ENCODE measurements around the gene DENND4B. TPM values are rescaled to one million over a fixed set of nuclear protein-coding genes. Genes with fewer than 3 reads are reported as not detected.
A peak's percentile ranks its signal among the peaks of the same experiment; 100 is the strongest.

DENND4B gene
- total and polyA plus RNA-seq, 10 of the 15 experiments (the other 5 are each of a cell fraction or from before 2014, with no cell fraction given) = 12.0 to 74.8 (median 22.7) TPM

DNA sequence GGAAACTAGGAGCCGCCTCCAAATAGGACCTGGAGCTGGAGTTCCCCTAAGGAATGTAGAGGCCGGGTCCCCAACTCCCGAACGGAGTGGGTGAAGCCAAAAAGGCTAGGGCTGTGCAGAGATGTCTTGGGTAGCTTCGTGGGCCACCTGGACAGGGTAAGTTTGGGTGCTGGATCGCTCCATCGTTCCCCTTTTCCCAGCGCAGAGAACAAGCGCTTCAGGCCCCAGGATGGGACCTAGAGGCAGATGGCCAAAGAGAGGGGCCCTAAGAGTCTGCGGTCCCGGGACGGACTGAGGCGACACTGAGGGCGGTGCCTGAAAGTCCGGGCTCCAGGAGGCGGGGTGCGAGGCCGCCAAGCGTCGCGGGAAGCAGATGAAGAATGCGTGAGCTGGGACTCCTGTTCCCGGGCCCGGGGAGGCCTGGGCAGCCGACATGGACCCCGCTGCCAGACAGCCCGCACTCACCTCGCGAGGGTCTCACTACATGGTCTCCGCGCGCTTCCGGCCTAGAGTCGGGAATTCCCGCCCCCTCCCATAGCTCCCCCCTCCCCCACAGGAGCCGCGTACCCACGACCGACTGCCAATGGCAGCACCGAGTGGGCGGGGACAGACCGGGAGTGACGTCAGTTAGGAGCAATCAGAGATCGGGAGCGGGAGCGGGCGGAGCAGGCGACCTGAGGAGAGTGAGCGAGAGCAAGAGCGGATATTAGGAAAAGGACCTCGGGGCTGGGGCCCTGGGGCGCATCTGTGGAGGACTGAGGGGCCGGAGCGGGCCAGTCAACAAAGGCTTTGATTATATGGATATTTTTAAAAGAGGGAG is 16.7 kb upstream of the DENND4B start, which contains the start of gene SLC39A1 (continued):
- TF ChIP-seq, protein P1, sequence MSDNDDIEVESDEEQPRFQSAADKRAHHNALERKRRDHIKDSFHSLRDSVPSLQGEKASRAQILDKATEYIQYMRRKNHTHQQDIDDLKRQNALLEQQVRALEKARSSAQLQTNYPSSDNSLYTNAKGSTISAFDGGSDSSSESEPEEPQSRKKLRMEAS (IDR thresholded peaks at IDR 0.05; ENCODE audit: low read depth, low read length) = peak; percentile 30; the same call in 1 of the 2 replicates
- peak; percentile 82; the same call in 1 of the 2 replicates for TF ChIP-seq CBFB (IDR thresholded peaks at IDR 0.05; ENCODE audit: low read depth)
- peak in 1 of 2 experiments; percentile 73; a peak in 3 of 4 replicates for TF ChIP-seq IKZF2 (IDR thresholded peaks at IDR 0.05)
- peak; percentile 87 for TF ChIP-seq SP1 (IDR thresholded peaks at IDR 0.05; ENCODE audit: low read depth, low read length)
- no peak; the same call in 1 of the 2 replicates for TF ChIP-seq NFYA (IDR thresholded peaks at IDR 0.05; ENCODE audit: borderline replicate concordance, low read depth, low read length)
- 0 out of 2 replicates have a peak, but pooled peaks have one; percentile 10 for TF ChIP-seq LARP7 (IDR thresholded peaks at IDR 0.05)
- TF ChIP-seq TAF1 (IDR thresholded peaks at IDR 0.05; ENCODE audit: borderline replicate concordance, low read depth, low read length) = peak; percentile 68
- 0 out of 2 replicates have a peak, but pooled peaks have one; percentile 23 for TF ChIP-seq SIN3A (IDR thresholded peaks at IDR 0.05; ENCODE audit: low read depth, low read length)
- peak; percentile 80 for TF ChIP-seq YY1 (IDR thresholded peaks at IDR 0.05; ENCODE audit: low read depth, low read length)
- peak; percentile 72 for TF ChIP-seq POLR2AphosphoS5 (IDR thresholded peaks at IDR 0.05; ENCODE audit: low read length)
- peak; percentile 96 for TF ChIP-seq ATF7 (IDR thresholded peaks at IDR 0.05; ENCODE audit: low read depth)
- TF ChIP-seq POLR2A (IDR thresholded peaks at IDR 0.05; ENCODE audit: low read depth, low read length) = peak; percentile 90
- TF ChIP-seq IKZF1 (conservative IDR thresholded peaks at IDR 0.05) = peak; percentile 67; the same call in 1 of the 2 replicates
- no peak for TF ChIP-seq CEBPB (IDR thresholded peaks at IDR 0.05; ENCODE audit: borderline replicate concordance in 1 of 2, low read depth in 2 of 2, low read length in 2 of 2)
- TF ChIP-seq SMARCA5 (IDR thresholded peaks at IDR 0.05) = 0 out of 2 replicates have a peak, but pooled peaks have one; percentile 14
- TF ChIP-seq RB1 (IDR thresholded peaks at IDR 0.05; ENCODE audit: borderline replicate concordance) = no peak
- TF ChIP-seq EP300 (IDR thresholded peaks at IDR 0.05; ENCODE audit: borderline replicate concordance in 1 of 2, control insufficient read depth in 1 of 2, low read depth in 2 of 2, low read length in 2 of 2) = peak in 1 of 2 experiments; percentile 25; a peak in 1 of 4 replicates
- 0 out of 2 replicates have a peak, but pooled peaks have one; percentile 14 for TF ChIP-seq ZBTB40 (IDR thresholded peaks at IDR 0.05; ENCODE audit: borderline replicate concordance)
- TF ChIP-seq DPF2 (IDR thresholded peaks at IDR 0.05) = peak; percentile 37
- TF ChIP-seq, protein P2, sequence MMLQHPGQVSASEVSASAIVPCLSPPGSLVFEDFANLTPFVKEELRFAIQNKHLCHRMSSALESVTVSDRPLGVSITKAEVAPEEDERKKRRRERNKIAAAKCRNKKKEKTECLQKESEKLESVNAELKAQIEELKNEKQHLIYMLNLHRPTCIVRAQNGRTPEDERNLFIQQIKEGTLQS (IDR thresholded peaks at IDR 0.05; ENCODE audit: borderline replicate concordance, extremely low read depth, low read depth, low read length) = no peak
- TF ChIP-seq, protein P3, sequence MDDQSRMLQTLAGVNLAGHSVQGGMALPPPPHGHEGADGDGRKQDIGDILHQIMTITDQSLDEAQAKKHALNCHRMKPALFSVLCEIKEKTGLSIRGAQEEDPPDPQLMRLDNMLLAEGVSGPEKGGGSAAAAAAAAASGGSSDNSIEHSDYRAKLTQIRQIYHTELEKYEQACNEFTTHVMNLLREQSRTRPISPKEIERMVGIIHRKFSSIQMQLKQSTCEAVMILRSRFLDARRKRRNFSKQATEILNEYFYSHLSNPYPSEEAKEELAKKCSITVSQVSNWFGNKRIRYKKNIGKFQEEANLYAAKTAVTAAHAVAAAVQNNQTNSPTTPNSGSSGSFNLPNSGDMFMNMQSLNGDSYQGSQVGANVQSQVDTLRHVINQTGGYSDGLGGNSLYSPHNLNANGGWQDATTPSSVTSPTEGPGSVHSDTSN (IDR thresholded peaks at IDR 0.05; ENCODE audit: insufficient replicate concordance, low read depth, low read length) = peak; percentile 96

Data from GM12878 (cell line).